Bronchial epithelial cell (primary cell): ENCODE data around the gene AUNIP. TPM values are rescaled to one million over a fixed set of nuclear protein-coding genes. Genes with fewer than 3 reads are reported as not detected.

Experiments used
- DNase-seq: peaks from one replicate; pipeline ENCODE4 v3.0.0-alpha.2; 2010; ENCODE audit warnings: low read depth
- FAIRE-seq: peaks from 2 replicates; lab custom pipeline; 2011; peaks lifted over from hg19 to GRCh38; lab: Jason Lieb, UNC
- H3K27me3 ChIP-seq: 2 replicates; pipeline ENCODE4 v1.5.1; 2011; ENCODE audit warnings: low read length; ENCODE audit not compliant: control insufficient read depth, insufficient read depth
- H3K36me3 ChIP-seq: 2 replicates; pipeline ENCODE4 v1.5.1; 2011; ENCODE audit warnings: low read length; ENCODE audit not compliant: control insufficient read depth, insufficient read depth
- H3K4me3 ChIP-seq: 2 replicates; pipeline ENCODE4 v1.5.1; 2011; ENCODE audit warnings: mild to moderate bottlenecking, low read depth, low read length, control low read depth
- CTCF ChIP-seq: IDR thresholded peaks from 2 replicates; pipeline ENCODE4 v1.5.1; 2011; ENCODE audit warnings: mild to moderate bottlenecking, moderate library complexity, low read length, control low read depth, inconsistent platforms; ENCODE audit not compliant: insufficient read depth, severe bottlenecking
- total RNA-seq: library from RNA; depleted of rRNA; stranded (reverse); fragments of >200 nt; gene quantifications from 2 replicates; pipeline ENCODE4 v1.2.1, GENCODE V29; 2014

The AUNIP gene
- total RNA-seq, 1 donor from 2014 or later, result 2.4 TPM

- peaks cover 1% of the 10 kb centered on the region for H3K27me3 ChIP-seq
- no peak for FAIRE-seq
- H3K4me3 ChIP-seq, result no peak overlapping the region
- peak; percentile 90 for TF ChIP-seq CTCF
- DNase-seq, result peak; percentile 63
- H3K36me3 ChIP-seq, result no peaks in the 10 kb centered on the region
Observed at GRCh38 chr1:25796811-25797458, 62.3 kb downstream of the AUNIP start.

DNA sequence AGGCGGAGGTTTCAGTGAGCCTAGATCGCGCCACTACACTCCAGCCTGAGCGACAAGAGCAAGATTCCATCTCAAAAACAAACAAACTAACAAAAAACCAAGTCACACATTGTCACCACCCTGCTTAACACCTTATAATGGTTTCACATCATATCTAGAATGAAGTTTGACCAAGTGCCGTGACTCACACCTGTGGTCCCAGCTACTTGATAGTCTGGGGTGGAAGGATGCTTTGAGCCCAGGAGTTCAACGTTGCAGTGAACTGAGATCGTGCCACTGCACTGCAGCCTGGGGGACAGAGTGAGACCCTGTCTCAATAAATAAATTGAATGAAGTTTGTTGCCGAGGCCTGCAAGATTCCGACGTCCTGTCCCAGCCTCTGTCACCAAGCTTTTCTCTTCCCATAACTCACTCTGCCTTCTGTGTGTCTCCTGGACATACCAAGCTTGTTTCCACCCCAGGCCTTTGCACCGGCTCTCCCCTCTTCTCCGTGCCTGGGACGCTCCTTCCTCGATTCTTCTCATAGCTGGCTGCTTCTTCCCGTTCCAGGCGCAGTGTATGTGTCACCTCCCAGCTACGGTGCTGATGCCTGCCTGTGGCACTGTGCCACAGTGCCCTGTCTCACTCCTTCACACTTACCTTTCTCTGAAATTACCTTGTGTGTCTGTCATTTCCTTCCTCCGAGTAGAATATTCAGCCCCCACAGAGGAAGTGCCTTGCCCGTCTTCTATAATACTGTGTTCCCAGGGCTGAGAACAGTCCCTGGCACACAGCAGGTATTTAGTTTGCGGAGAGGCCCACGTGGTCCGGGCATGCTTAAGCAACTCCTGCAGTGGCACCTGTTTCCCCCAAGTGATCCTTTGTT lies 63.1 kb downstream of the AUNIP start:
- H3K27me3 ChIP-seq, result peaks cover 4% of the 10 kb centered on the region
- FAIRE-seq (peak; percentile 18), DNase-seq (peak; percentile 68)
- H3K36me3 ChIP-seq, result no peaks in the 10 kb centered on the region
- no peak for TF ChIP-seq CTCF
- no peak overlapping the region for H3K4me3 ChIP-seq

GRCh38 chr1:25795211-25795610 lies 64.0 kb downstream of the AUNIP start:
- FAIRE-seq, result no peak
- Histone ChIP-seq H3K27me3 (peaks cover 4% of the 10 kb centered on the region), H3K4me3 (no peak overlapping the region), H3K36me3 (no peaks in the 10 kb centered on the region)
- no peak for TF ChIP-seq CTCF
- DNase-seq, result no peak

DNA sequence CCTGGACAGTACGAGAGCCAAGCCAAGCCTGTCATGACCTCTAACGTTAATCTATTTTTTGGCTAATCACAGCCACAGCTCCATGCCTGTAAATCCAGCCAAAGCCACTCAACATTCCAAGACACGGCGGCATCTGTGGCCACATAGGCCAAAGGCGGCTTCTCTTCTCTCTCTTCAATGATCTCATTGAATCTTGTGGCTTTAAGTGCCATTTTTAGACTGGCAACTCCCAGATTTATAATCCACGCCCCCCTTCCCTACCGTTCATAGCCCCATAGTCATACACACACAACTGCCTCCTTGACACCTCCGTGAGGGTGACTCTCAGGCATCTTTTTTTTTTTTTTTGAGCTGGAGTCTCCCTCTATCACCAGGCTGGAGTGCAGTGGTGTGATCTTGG lies 64.9 kb downstream of the AUNIP start:
- DNase-seq (no peak), FAIRE-seq (no peak)
- H3K4me3 ChIP-seq, result no peak overlapping the region
- H3K27me3 ChIP-seq, result peaks cover 4% of the 10 kb centered on the region
- no peaks in the 10 kb centered on the region for H3K36me3 ChIP-seq
- TF ChIP-seq CTCF, result no peak

DNA sequence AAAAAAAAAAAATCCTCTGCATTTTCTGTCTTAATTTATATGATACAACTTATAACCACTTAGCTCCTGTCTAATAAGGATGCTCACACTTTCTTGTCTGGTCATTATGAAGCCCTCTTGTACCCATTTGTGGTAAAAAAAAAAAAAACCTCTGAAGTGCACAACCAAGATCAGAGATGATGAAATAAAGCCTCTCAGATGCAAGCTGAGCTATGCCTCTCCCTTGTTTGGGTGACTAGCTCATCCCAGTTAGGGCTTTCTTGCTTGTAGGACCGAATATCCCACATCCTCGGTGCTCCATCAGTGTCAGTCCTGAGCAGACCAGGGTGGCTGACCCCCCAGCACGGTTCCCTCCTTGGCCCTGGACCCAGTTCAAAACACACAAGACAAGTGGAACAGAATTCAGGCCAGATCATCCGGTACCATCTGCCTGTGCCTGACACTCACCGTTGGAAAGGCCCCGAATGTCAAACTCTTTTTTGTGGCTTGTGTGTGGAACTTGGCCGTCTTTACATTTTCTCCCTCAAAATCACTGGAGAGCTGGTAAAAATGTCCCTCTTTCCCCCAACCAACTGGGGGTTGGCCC lies 65.6 kb downstream of the AUNIP start:
- no peaks in the 10 kb centered on the region for H3K36me3 ChIP-seq
- DNase-seq (no peak), FAIRE-seq (no peak)
- peaks cover 4% of the 10 kb centered on the region for H3K27me3 ChIP-seq
- no peak for TF ChIP-seq CTCF
- no peak overlapping the region for H3K4me3 ChIP-seq
